ENCODE measurements around the gene RAET1G.

- TF ChIP-seq CTCF (IDR thresholded peaks at IDR 0.05) (no peak), POLR2A (IDR thresholded peaks at IDR 0.05) (no peak)
These were observed 2.5 kb upstream of the RAET1G start for GRCh38 chr6:149925253-149925973.

Measured in tibial nerve (tissue), 3 donors.